Measurements from ENCODE around the gene E2F1.

DNA sequence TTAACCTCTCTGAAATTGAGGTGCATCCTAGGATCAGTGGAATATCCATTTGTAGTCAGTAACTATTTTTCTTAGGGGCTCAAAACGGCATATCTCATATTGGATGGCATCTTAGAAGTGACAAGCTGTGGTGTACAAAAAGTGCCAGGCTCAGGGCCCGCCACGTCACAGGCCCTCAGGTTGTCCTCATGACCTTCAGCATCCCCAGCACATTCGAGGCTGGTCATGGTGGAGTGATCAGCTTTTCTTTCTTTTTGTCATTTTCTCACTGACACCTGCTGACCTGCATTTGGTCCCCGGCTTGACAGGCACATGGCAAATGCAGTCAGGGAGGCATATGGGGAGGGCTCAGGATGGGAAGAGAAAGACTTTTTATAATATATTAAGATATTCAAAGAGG, 7.1 kb upstream of the E2F1 start:
- TF ChIP-seq, protein P1, sequence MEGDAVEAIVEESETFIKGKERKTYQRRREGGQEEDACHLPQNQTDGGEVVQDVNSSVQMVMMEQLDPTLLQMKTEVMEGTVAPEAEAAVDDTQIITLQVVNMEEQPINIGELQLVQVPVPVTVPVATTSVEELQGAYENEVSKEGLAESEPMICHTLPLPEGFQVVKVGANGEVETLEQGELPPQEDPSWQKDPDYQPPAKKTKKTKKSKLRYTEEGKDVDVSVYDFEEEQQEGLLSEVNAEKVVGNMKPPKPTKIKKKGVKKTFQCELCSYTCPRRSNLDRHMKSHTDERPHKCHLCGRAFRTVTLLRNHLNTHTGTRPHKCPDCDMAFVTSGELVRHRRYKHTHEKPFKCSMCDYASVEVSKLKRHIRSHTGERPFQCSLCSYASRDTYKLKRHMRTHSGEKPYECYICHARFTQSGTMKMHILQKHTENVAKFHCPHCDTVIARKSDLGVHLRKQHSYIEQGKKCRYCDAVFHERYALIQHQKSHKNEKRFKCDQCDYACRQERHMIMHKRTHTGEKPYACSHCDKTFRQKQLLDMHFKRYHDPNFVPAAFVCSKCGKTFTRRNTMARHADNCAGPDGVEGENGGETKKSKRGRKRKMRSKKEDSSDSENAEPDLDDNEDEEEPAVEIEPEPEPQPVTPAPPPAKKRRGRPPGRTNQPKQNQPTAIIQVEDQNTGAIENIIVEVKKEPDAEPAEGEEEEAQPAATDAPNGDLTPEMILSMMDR (IDR thresholded peaks at IDR 0.05), result no peak
- no peak for TF ChIP-seq POLR2A (IDR thresholded peaks at IDR 0.05)

Data from ovary (tissue), 3 donors.